Memory B cell (primary cell): Measurements from ENCODE around the gene RPS14.

Experiments
- ATAC-seq: fragments of 150-1000 bp; cut with Tn5 transposase; 2 replicates; pipeline ENCODE4 v1.10.0; 2021; ENCODE audit warnings: low read depth, mild to moderate bottlenecking, moderate library complexity
- DNase-seq, 2 donors: peaks; one replicate each; pipeline ENCODE4 v3.0.0; 2022; ENCODE audit warnings: low spot score in 2 of 2
- H3K27ac Mint-ChIP-seq: one replicate; pipeline ENCODE4 v1.8.0; 2022; ENCODE audit warnings: mild to moderate bottlenecking, moderate library complexity, mixed read lengths
- H3K27me3 Mint-ChIP-seq: one replicate; pipeline ENCODE4 v1.8.0; 2022; ENCODE audit warnings: mixed read lengths
- H3K36me3 Mint-ChIP-seq: one replicate; pipeline ENCODE4 v1.8.0; 2022; ENCODE audit warnings: mild to moderate bottlenecking, mixed read lengths
- H3K4me1 Mint-ChIP-seq: one replicate; pipeline ENCODE4 v1.8.0; 2022; ENCODE audit warnings: mixed read lengths
- H3K4me3 Mint-ChIP-seq: one replicate; pipeline ENCODE4 v1.8.0; 2022; ENCODE audit warnings: mild to moderate bottlenecking, moderate library complexity, mixed read lengths
- H3K9me3 Mint-ChIP-seq: one replicate; pipeline ENCODE4 v1.8.0; 2022; ENCODE audit warnings: mixed read lengths

RPS14 gene

DNA sequence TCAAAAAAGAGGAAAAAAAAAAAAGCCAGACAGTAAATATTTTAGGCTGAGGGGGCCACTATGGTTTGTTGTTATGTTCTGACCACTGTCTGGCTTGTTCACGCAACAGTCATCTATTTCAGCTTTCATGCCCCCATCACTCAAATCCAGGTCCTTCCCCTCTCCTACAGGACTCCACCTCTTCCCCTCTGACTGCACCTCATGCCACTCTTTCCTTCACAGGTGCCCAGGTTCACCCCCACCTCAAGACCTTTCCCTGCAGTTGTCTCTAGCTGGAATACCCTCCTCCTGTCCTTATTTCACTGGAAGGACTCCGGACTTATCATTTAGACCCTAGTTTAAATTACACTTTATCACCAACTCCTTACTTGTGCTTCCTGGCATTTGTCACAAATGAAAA is 3.5 kb downstream of the RPS14 start:
- H3K9me3 Mint-ChIP-seq = no peaks in the 10 kb centered on the region
- no peaks in the 10 kb centered on the region for H3K27me3 Mint-ChIP-seq
- DNase-seq = no peak
- H3K4me1 Mint-ChIP-seq = peaks cover 22% of the 10 kb centered on the region
- H3K4me3 Mint-ChIP-seq = peak overlapping the region; percentile 24
- H3K27ac Mint-ChIP-seq = peak overlapping the region; percentile 28
- peaks cover 31% of the 10 kb centered on the region for H3K36me3 Mint-ChIP-seq
- ATAC-seq = no peak

DNA sequence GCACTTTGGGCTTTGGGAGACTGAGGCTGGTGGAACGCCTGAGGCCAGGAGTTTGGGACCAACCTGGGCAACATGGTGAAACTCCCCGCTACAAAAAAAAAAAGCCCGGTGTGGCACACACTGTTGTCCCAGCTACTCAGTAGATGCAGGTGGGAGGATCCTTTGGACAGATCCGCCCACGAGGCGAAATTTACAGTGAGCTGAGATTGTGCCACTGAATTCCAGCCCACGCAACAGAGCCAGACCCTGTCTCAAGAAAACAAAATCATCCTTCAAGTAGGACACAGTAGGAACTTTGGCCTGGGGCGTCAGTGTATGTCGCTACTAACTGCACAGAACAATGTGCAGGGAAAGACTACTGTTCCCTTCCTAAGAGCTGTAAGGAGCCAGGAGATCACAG is 4.8 kb downstream of the RPS14 start:
- H3K9me3 Mint-ChIP-seq = no peaks in the 10 kb centered on the region
- no peak overlapping the region for H3K4me3 Mint-ChIP-seq
- H3K27ac Mint-ChIP-seq = no peak overlapping the region
- no peak for DNase-seq
- H3K36me3 Mint-ChIP-seq = peaks cover 35% of the 10 kb centered on the region
- no peak for ATAC-seq
- H3K27me3 Mint-ChIP-seq = no peaks in the 10 kb centered on the region
- peaks cover 24% of the 10 kb centered on the region for H3K4me1 Mint-ChIP-seq

DNA sequence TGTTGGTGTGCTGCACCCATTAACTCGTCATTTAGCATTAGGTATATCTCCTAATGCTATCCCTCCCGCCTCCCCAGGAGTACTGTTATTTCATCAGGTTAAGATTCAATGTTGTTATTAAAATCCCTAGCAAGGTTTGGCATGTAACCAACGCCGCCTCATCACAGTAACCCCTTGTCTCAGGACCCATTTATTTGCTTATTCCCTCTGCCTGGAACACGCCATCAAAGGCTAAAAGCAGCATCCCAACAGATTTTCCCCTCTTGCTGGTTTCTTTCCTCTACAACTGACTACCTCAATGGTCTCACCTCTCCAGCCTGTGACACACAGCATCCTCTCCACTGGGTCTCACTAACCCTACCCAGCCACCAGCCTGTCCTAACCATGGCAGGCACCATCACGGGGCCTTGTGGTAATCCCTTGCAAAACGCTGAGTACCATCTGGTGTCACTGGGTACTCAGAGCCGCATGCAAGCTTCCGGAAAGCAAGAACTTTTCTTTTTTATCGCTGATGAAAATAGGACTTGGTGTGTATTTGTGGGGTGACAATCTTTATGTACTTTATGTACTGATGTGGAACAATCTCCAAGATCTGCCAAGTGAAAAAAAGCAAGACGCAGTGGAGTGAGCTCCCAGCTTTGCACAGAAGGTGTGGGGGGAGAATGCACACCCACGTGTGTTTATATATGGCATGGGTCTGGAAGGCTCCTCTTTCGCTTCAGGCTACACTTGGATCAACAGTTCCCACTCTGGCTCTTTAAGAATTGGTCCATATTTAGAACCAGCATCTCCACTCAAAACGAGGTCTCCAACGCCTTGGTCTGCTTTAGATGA is 6.1 kb downstream of the RPS14 start:
- no peak overlapping the region for H3K27ac Mint-ChIP-seq
- H3K36me3 Mint-ChIP-seq = peaks cover 35% of the 10 kb centered on the region
- no peak for ATAC-seq
- H3K9me3 Mint-ChIP-seq = no peaks in the 10 kb centered on the region
- no peak overlapping the region for H3K4me3 Mint-ChIP-seq
- H3K27me3 Mint-ChIP-seq = no peaks in the 10 kb centered on the region
- no peak for DNase-seq
- peaks cover 19% of the 10 kb centered on the region for H3K4me1 Mint-ChIP-seq

DNA sequence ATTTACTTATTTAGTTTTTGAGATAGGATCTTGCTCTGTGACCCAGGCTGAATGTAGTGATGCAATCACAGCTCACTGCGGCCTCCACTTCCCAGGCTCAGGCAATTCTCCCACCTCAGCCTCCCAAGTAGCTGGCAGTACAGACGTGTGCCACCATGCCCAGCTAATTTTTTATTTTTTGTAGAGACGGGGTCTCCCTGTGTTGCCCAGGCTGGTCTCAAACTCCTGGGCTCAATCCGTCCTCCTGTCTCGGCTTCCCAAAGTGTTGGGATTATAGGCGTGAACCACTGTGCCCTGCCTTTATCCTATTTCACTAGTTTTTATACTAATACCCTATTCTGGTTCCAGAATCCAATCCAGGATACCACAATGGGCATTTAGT is 6.8 kb downstream of the RPS14 start:
- H3K27me3 Mint-ChIP-seq = no peaks in the 10 kb centered on the region
- no peak for ATAC-seq
- DNase-seq = no peak
- peaks cover 11% of the 10 kb centered on the region for H3K4me1 Mint-ChIP-seq
- H3K9me3 Mint-ChIP-seq = no peaks in the 10 kb centered on the region
- H3K27ac Mint-ChIP-seq = no peak overlapping the region
- H3K4me3 Mint-ChIP-seq = no peak overlapping the region
- H3K36me3 Mint-ChIP-seq = peaks cover 30% of the 10 kb centered on the region

DNA sequence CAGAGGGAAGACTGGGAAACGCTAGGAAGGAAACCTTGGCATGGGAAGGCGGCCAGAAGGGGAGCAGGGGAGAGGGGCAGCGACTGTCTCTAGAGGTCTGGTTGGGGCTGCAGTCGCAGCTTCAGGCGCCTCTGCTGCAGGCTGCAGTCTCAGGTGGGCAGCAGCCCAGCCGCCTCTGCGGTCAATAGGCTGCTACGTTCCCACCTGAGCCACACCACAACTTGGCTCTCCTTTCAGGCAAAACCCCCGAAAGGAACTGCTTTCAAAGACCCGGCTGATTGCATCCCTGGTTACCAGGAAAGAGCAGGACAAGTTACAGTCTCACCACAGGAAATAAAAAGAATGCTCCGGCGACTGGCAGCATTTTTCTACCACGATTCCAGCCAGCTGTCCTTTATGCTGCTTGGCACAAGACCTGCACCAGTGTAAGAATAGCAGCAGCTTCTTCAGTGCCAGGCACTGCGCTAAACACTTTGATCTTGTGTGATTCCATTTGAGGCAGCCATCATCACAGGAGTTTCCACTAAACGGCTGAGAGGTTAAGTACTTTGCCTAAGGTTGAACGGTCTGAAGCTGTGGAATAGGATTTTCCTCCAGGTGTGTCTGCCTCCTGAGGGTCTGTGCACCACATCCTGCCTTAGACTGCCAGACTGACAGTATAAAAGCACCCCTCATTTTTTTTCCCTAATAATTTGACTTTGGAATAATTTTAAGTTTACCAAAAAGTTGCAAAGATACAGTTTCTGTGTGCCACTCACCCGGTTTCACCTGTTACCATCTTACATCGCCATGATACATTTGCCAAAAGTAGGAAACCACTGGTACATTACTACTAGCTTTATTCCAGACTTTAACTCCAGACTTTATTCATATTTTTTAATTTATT is 7.5 kb downstream of the RPS14 start:
- DNase-seq = no peak
- no peak for ATAC-seq
- peaks cover 7% of the 10 kb centered on the region for H3K4me1 Mint-ChIP-seq
- peaks cover 25% of the 10 kb centered on the region for H3K36me3 Mint-ChIP-seq
- H3K27me3 Mint-ChIP-seq = no peaks in the 10 kb centered on the region
- no peaks in the 10 kb centered on the region for H3K9me3 Mint-ChIP-seq
- H3K27ac Mint-ChIP-seq = no peak overlapping the region
- H3K4me3 Mint-ChIP-seq = no peak overlapping the region

DNA sequence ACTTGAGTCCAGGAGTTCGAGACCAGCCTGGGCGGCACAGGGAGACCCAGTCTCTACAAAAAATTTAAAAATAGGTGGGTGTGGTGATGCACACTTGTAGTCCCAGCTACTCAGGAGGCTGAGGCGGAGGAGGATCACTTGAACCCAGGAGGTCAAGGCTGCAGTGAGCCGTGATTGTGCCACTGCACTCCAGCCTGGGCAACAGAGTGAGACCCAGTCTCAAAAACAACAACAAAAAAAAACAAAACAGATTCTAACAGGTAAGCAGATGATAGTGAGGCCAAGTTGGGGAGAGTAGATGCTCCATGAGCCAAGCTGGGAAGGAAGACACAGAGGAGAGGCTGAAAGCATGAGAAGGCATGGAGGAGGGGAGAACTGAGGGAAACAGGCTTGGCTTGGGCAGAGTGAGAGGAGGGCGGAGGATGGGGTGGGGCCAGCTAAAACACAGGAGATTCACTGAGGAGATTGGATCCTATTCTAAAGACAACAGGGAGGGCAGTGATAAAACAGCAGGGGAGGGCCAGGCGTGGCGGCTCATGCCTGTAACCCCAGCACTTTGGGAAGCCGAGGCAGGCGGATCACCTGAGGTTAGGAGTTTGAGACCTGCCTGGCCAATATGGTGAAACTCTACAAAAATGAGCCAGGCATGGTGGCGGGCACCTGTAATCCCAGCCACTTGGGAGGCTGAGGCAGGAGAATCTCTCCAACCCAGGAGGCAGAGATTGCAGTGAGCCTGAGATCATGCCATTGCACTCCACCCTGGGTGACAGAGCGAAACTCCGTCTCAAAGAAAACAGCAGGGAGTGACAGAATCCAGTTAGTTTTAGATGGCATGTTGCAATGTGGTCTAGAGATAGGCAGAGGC is 8.4 kb downstream of the RPS14 start:
- Mint-ChIP-seq H3K4me1 (peaks cover 7% of the 10 kb centered on the region), H3K27me3 (no peaks in the 10 kb centered on the region), H3K9me3 (no peaks in the 10 kb centered on the region), H3K36me3 (peaks cover 16% of the 10 kb centered on the region), H3K4me3 (no peak overlapping the region), H3K27ac (peak overlapping the region; percentile 73)
- DNase-seq (no peak), ATAC-seq (no peak)

DNA sequence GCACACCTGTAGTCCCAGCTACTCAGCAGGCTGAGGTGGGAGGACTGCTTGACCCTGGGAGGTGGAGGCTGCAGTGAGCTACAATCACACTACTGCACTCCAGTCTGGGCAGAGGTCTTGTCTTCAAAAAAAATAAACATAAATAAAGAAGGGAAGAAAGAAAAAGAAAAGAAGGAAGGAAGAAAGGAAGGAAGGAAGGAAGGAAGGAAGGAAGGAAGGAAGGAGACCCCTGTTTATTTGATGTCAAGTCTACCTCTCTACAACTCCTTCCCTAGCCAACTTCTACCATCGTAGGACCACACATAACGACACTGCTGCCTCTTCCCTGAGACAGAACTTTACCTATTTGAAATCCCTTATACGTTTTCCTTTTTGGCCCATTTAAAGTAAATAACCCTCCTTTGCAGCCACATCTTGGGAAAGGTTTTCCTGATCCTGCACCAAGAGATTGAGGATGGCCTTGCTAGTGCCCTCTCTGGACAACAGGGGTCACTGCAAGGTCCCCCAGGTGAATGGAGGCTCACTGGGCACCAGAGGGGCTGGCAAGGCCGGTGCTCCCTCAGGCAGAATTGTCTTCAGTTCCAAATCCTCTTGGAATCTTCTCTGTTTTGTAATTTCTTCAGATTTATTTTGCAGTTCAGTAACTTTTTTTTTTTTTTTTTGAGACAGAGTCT is 10.5 kb downstream of the RPS14 start:
- no peak for DNase-seq
- H3K36me3 Mint-ChIP-seq = peaks cover 10% of the 10 kb centered on the region
- H3K9me3 Mint-ChIP-seq = no peaks in the 10 kb centered on the region
- no peak overlapping the region for H3K27ac Mint-ChIP-seq
- H3K4me1 Mint-ChIP-seq = peaks cover 10% of the 10 kb centered on the region
- H3K27me3 Mint-ChIP-seq = no peaks in the 10 kb centered on the region
- no peak overlapping the region for H3K4me3 Mint-ChIP-seq
- no peak for ATAC-seq

DNA sequence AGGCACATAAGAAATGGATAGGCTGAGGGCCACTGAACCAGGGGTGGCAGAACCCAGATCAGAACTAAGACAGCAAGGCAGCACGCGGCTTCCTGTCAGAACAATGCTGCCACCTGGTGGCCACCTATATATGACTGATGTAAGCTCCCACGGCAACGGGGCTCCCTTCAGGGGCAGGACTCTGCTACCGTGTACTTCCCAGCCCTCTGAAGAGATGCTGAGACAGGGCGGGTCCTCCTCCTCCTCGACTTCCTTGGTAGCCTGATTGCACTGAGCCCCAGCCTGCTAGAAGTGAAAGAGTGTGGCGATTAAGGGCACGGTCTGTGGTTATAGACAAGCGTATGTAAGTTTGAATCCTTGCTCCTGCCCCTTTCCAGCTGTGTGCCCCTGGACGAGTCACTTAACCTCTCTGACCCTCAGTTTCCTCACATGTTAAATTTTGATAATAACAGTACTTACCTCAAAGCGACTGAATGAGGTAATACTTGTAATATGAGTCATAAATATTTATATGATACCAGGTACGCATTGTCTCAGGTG is 13.3 kb downstream of the RPS14 start:
- Mint-ChIP-seq H3K9me3 (no peaks in the 10 kb centered on the region), H3K4me3 (peak overlapping the region; percentile 67), H3K4me1 (peaks cover 19% of the 10 kb centered on the region), H3K27me3 (no peaks in the 10 kb centered on the region), H3K27ac (peak overlapping the region; percentile 94), H3K36me3 (peaks cover 5% of the 10 kb centered on the region)
- peak; percentile 94 for ATAC-seq
- peak; percentile 94 to 95 for DNase-seq

DNA sequence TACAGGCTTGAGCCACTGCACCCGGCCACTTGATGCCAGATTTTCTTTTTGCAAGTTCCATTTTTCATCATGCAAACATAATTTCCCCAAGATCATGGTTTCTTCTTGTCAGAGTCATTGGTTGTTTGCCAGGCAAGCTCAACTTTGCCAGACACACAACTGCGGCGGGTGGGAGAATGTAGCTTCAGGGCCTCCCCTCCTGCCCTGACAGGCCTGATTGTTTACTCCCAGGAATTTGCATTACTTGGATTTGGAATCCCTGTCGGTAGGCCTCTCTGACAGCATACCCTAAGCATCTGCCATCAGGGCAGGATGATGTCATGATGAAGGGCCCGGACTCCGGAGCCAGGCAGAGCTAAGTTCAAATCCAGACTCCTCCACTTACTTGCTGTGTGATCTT is 15.1 kb downstream of the RPS14 start:
- Mint-ChIP-seq H3K4me1 (peaks cover 27% of the 10 kb centered on the region), H3K27ac (no peak overlapping the region)

DNA sequence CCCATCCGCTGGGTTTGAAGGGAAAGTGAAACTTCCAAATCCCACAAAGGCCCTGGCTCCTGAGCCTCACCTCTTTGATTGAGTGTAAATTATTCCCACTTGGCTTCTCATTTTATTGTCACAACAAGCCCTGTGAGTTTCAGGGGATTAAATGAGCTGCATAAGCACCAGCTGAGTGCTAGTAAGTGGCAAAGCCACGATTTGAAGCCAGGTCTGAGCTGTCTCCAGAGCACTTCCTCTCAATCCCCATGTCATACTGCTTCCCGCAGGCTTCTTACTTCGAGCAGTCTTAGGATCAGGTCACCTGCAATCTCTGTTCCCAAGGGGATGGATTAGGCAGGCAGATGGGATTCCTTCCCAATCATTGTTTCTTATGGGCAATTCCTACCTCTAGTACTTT is 18.0 kb downstream of the RPS14 start:
- H3K4me3 Mint-ChIP-seq = no peak overlapping the region
- no peaks in the 10 kb centered on the region for H3K9me3 Mint-ChIP-seq
- H3K4me1 Mint-ChIP-seq = peaks cover 40% of the 10 kb centered on the region
- no peaks in the 10 kb centered on the region for H3K27me3 Mint-ChIP-seq
- H3K27ac Mint-ChIP-seq = peak overlapping the region; percentile 24
- no peaks in the 10 kb centered on the region for H3K36me3 Mint-ChIP-seq
- no peak for ATAC-seq
- no peak for DNase-seq

More for the DNA sequence above, 15.1 kb downstream of the RPS14 start:
- no peaks in the 10 kb centered on the region for H3K36me3 Mint-ChIP-seq
- H3K4me3 Mint-ChIP-seq = no peak overlapping the region
- H3K27me3 Mint-ChIP-seq = no peaks in the 10 kb centered on the region
- ATAC-seq (no peak), DNase-seq (no peak)
- H3K9me3 Mint-ChIP-seq = no peaks in the 10 kb centered on the region

DNA sequence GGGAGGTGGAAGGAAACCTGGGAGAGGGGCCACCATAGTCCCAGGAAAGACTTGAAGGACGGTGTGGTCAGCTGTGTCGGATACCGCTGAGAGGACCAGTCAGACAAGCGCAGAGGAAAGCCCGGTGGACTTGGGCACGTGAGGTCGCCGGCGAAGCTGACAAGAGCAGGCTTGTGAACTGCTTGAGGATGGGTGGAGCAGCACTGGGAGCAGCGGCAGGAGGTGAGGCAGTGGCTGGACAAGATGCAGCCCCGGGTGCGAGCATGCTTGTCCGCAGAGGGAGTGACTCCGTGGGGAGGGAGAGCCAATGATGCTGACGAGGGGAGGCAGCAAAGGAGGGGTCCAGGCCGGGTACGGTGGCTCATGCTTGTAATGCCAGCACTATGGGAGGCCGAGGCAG is 18.5 kb downstream of the RPS14 start:
- no peaks in the 10 kb centered on the region for H3K36me3 Mint-ChIP-seq
- H3K4me1 Mint-ChIP-seq = peaks cover 36% of the 10 kb centered on the region
- no peaks in the 10 kb centered on the region for H3K27me3 Mint-ChIP-seq
- DNase-seq = no peak
- H3K27ac Mint-ChIP-seq = peak overlapping the region; percentile 94
- H3K4me3 Mint-ChIP-seq = no peak overlapping the region
- no peak for ATAC-seq
- H3K9me3 Mint-ChIP-seq = no peaks in the 10 kb centered on the region

DNA sequence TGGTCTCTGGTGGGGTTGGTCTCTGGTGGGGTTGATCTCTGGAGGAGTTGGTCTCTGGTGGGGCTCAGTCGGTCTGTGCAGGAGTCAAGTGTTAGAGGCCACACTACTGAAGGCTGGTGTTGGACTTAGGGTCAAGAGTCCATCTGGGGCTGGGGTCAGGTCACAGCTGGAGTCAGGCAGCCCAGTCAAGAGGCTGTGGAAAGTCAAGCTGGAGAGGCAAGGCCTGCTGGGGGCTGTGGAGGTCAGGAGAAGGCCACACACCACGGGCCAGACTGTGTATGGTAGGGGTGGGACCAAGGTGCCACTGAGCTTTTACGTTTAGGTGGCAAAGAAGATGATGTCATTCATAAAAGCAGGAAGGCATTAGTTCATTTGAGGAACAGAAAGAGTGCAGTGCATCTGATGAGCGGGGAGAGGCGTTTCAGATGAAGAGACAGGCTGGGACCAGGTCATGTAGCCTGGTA is 20.1 kb downstream of the RPS14 start:
- peak overlapping the region; percentile 94 for H3K27ac Mint-ChIP-seq

DNA sequence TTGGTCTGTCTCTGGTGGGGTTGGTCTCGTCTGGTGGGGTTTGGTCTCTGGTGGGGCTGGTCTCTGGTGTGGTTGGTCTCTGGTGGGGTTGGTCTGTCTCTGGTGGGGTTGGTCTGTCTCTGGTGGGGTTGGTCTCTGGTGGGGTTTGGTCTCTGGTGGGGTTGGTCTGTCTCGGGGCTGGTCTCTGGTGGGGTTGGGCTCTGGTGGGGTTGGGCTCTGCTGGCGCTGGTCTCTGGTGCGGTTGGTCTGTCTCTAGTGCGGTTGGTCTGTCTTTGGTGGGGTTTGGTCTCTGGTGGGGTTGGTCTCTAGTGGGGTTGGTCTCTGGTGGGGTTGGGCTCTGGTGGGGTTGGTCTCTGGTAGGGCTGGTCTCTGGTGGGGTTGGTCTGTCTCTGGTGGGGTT is 20.6 kb downstream of the RPS14 start:
- H3K27me3 Mint-ChIP-seq = no peaks in the 10 kb centered on the region
- H3K27ac Mint-ChIP-seq = peak overlapping the region; percentile 94
- ATAC-seq (no peak), DNase-seq (no peak)
- peaks cover 35% of the 10 kb centered on the region for H3K4me1 Mint-ChIP-seq
- no peaks in the 10 kb centered on the region for H3K9me3 Mint-ChIP-seq
- peak overlapping the region; percentile 77 for H3K4me3 Mint-ChIP-seq
- H3K36me3 Mint-ChIP-seq = no peaks in the 10 kb centered on the region

More for the DNA sequence above, 20.1 kb downstream of the RPS14 start:
- Mint-ChIP-seq H3K4me3 (peak overlapping the region; percentile 77), H3K9me3 (no peaks in the 10 kb centered on the region), H3K27me3 (no peaks in the 10 kb centered on the region), H3K4me1 (peaks cover 35% of the 10 kb centered on the region), H3K36me3 (no peaks in the 10 kb centered on the region)
- peak; percentile 54 to 66 for DNase-seq
- ATAC-seq = peak; percentile 98
